HCT116 (cell line): Measurements from ENCODE around the gene FAM13A.

Source experiments
- ATF3 ChIP-seq: IDR thresholded peaks from 2 replicates; pipeline ENCODE4 v1.6.1; 2012
- CTCF ChIP-seq, 3 experiments: fragments of 200-600 bp in 1 of 3; sonication (generic) in 1 of 3; IDR thresholded peaks in 2 of 3; conservative IDR thresholded peaks in 1 of 3; 2 replicates each; pipeline ENCODE4 v1.5.1; 2012 to 2017; ENCODE audit warnings: low read depth in 2 of 3, low read length in 2 of 3, antibody characterized with exemption in 1 of 3, borderline replicate concordance in 1 of 3, control low read depth in 1 of 3, mild to moderate bottlenecking in 1 of 3, mixed read lengths in 1 of 3, mixed run types in 1 of 3, moderate library complexity in 1 of 3; ENCODE audit not compliant: insufficient read depth in 1 of 3
- EGR1 ChIP-seq: IDR thresholded peaks from 2 replicates; pipeline ENCODE4 v1.6.1; 2012; ENCODE audit warnings: low read depth
- EZH2 ChIP-seq: fragments of 200-600 bp; sonication (generic); IDR thresholded peaks from 2 replicates; pipeline ENCODE4 v1.6.1; 2017; ENCODE audit warnings: antibody characterized with exemption, mixed run types
- POLR2A ChIP-seq: IDR thresholded peaks from 2 replicates; pipeline ENCODE4 v1.7.0; 2011; ENCODE audit warnings: borderline replicate concordance; ENCODE audit not compliant: insufficient read depth, insufficient read length; ENCODE audit errors: extremely low read depth
- POLR2AphosphoS5 ChIP-seq: IDR thresholded peaks from 2 replicates; pipeline ENCODE4 v1.6.1; 2011; ENCODE audit warnings: mild to moderate bottlenecking, low read depth, low read length, moderate library complexity
- SIN3A ChIP-seq: IDR thresholded peaks from 2 replicates; pipeline ENCODE4 v1.6.1; 2012; ENCODE audit warnings: low read depth
- ZFX ChIP-seq: fragments of 450-650 bp; IDR thresholded peaks from 2 replicates; pipeline ENCODE4 v1.6.1; 2017
- ZNF274 ChIP-seq: fragments of 200-500 bp; sonication (Bioruptor generic); IDR thresholded peaks from 2 replicates; pipeline ENCODE4 v1.6.1; 2014; ENCODE audit warnings: mild to moderate bottlenecking, low read depth, low read length, inconsistent platforms

DNA sequence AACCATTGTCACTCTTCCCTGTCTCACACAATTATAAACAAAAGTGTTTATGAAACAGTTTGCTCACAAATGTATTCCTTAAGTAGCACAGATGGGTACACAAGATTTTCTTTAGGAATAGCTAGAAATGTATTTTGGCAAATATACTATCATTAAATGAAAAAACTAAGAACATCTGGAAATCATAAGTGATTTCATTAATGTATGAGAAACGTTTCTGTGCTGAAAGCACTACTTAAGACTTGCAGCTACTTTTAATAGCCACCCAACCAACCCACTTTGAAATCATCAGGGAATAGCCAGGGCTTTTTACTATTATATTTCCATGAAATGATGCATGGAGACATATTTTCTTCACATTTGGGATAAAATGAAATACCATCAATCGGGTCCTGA is 297.1 kb downstream of the FAM13A start:
- TF ChIP-seq POLR2A (no peak), CTCF (IDR thresholded peaks at IDR 0.05 in 2 of 3, conservative IDR thresholded peaks at IDR 0.05 in 1 of 3; ENCODE audit: borderline replicate concordance in 1 of 3, insufficient read depth in 1 of 3, low read depth in 2 of 3, low read length in 2 of 3) (no peak), ZFX (no peak), SIN3A (no peak), EZH2 (no peak), EGR1 (no peak), ZNF274 (no peak), POLR2AphosphoS5 (no peak), ATF3 (no peak)
